Keratinocyte (primary cell): ENCODE measurements around the gene SLC2A5. TPM values are rescaled to one million over a fixed set of nuclear protein-coding genes. Genes with fewer than 3 reads are reported as not detected.

ENCODE experiments used
- DNase-seq: peaks from one replicate; pipeline ENCODE4 v3.0.0-alpha.2; 2011; ENCODE audit warnings: low read depth, missing footprints, low spot score
- FAIRE-seq: peaks from 2 replicates; lab custom pipeline; 2011; peaks lifted over from hg19 to GRCh38; lab: Jason Lieb, UNC
- H2AFZ ChIP-seq: 2 replicates; pipeline ENCODE4 v1.6.0; 2012; ENCODE audit warnings: low read length, control low read depth, inconsistent platforms; ENCODE audit not compliant: control insufficient read depth
- H3K27ac ChIP-seq: 2 replicates; pipeline ENCODE4 v1.5.1; 2011; ENCODE audit warnings: low read length; ENCODE audit not compliant: control insufficient read depth, insufficient read depth
- H3K27me3 ChIP-seq: 3 replicates; pipeline ENCODE4 v1.6.0; 2011; ENCODE audit warnings: low read length; ENCODE audit not compliant: control insufficient read depth, insufficient read depth; ENCODE audit errors: extremely low read depth
- H3K36me3 ChIP-seq, 2 experiments: 2 replicates in 1 of 2; 3 replicates in 1 of 2; pipeline ENCODE4 v1.5.1; 2011; ENCODE audit warnings: low read length in 2 of 2, mild to moderate bottlenecking in 1 of 2; ENCODE audit not compliant: control insufficient read depth in 2 of 2, insufficient read depth in 2 of 2; ENCODE audit errors: extremely low read depth in 1 of 2
- H3K4me1 ChIP-seq: 3 replicates; pipeline ENCODE4 v1.5.1; 2011; ENCODE audit warnings: low read length; ENCODE audit not compliant: control insufficient read depth, insufficient read depth; ENCODE audit errors: extremely low read depth
- H3K4me2 ChIP-seq: 3 replicates; pipeline ENCODE4 v1.6.0; 2011; ENCODE audit warnings: low read depth, low read length; ENCODE audit not compliant: control insufficient read depth, insufficient read depth; ENCODE audit errors: extremely low read depth
- H3K4me3 ChIP-seq, 3 experiments: fragments of 200-600 bp in 1 of 3; sonication (generic) in 1 of 3; 2 replicates in 2 of 3; 3 replicates in 1 of 3; pipeline ENCODE4 v1.5.1; 2011 to 2016; ENCODE audit warnings: low read length in 3 of 3, mild to moderate bottlenecking in 3 of 3, control low read depth in 2 of 3, inconsistent platforms in 1 of 3, low read depth in 1 of 3, mixed read lengths in 1 of 3, mixed run types in 1 of 3, moderate library complexity in 1 of 3; ENCODE audit not compliant: control insufficient read depth in 2 of 3, insufficient read depth in 2 of 3; ENCODE audit errors: extremely low read depth in 1 of 3
- H3K79me2 ChIP-seq: 2 replicates; pipeline ENCODE4 v1.6.0; 2012; ENCODE audit warnings: low read length; ENCODE audit not compliant: control insufficient read depth, insufficient read depth
- H3K9ac ChIP-seq: 3 replicates; pipeline ENCODE4 v1.6.0; 2011; ENCODE audit warnings: low read length; ENCODE audit not compliant: control insufficient read depth, insufficient read depth; ENCODE audit errors: extremely low read depth
- H3K9me1 ChIP-seq: 3 replicates; pipeline ENCODE4 v1.6.0; 2011; ENCODE audit warnings: low read length; ENCODE audit not compliant: control insufficient read depth, insufficient read depth; ENCODE audit errors: extremely low read depth
- H3K9me3 ChIP-seq: 2 replicates; pipeline ENCODE4 v1.5.1; 2012; ENCODE audit warnings: low read depth, low read length; ENCODE audit not compliant: control insufficient read depth
- H4K20me1 ChIP-seq: 3 replicates; pipeline ENCODE4 v1.6.0; 2011; ENCODE audit warnings: low read length; ENCODE audit not compliant: control insufficient read depth, insufficient read depth; ENCODE audit errors: extremely low read depth
- CTCF ChIP-seq, 3 experiments: IDR thresholded peaks in 1 of 3; conservative IDR thresholded peaks in 1 of 3; optimal IDR thresholded peaks in 1 of 3; 2 replicates in 2 of 3; 3 replicates in 1 of 3; pipeline versions ENCODE3 to v1.5.1; 2011; ENCODE audit warnings: low read length in 3 of 3, mild to moderate bottlenecking in 3 of 3, moderate library complexity in 2 of 3, control low read depth in 1 of 3, inconsistent platforms in 1 of 3; ENCODE audit not compliant: insufficient read depth in 2 of 3; ENCODE audit errors: extremely low read depth in 1 of 3
- EZH2 ChIP-seq: IDR thresholded peaks from one replicate; pipeline ENCODE4 v1.6.1; 2012; ENCODE audit warnings: inconsistent platforms, mild to moderate bottlenecking, low read length, moderate library complexity
- dilution Hi-C: fragments of 300-500 bp; cut with MboI; formaldehyde crosslinking; loops from one replicate; pipeline ENCODE4 v1.7.0; 2020; ENCODE audit warnings: low sequenced_read_pairs; ENCODE audit not compliant: extremely low pct_ligation_motif_present
- polyA plus RNA-seq, 5 experiments: library from polyadenylated mRNA; depleted of rRNA in 3 of 5; stranded (reverse) in 3 of 5; stranded (forward) in 1 of 5; unstranded in 1 of 5; fragments of >200 nt; gene quantifications; 1 replicate in 1 of 5; 2 replicates in 3 of 5; 3 replicates in 1 of 5; pipeline versions ENCODE4 v1.2.1 to v1.2.3, GENCODE V29; 2011 to 2012; ENCODE audit warnings: missing spikeins in 2 of 5, low read depth in 1 of 5, low replicate concordance in 1 of 5

SLC2A5 gene
- polyA plus RNA-seq, 1 donor (not counting 4 experiments of a cell fraction or from before 2014, with no cell fraction given), result 0.77 TPM

GRCh38 chr1:9028921-9029705, 40.3 kb downstream of the SLC2A5 start:
- no peaks in the 10 kb centered on the region for H3K4me1 ChIP-seq
- dilution Hi-C loops, result no loop called here
- H3K36me3 ChIP-seq, result no peaks in the 10 kb centered on the region
- no peak overlapping the region for H2AFZ ChIP-seq
- no peaks in the 10 kb centered on the region for H3K79me2 ChIP-seq
- H3K9me3 ChIP-seq, result peaks cover 3% of the 10 kb centered on the region
- no peaks in the 10 kb centered on the region for H3K9me1 ChIP-seq
- no peak overlapping the region for H3K4me3 ChIP-seq
- no peak overlapping the region for H3K9ac ChIP-seq
- no peak overlapping the region for H3K27ac ChIP-seq
- DNase-seq, result no peak
- TF ChIP-seq CTCF (optimal IDR thresholded peaks at IDR 0.05 in 1 of 3, IDR thresholded peaks at IDR 0.05 in 1 of 3, conservative IDR thresholded peaks at IDR 0.05 in 1 of 3; ENCODE audit: extremely low read depth in 1 of 3, insufficient read depth in 2 of 3, low read length in 3 of 3), result no peak
- no peak for TF ChIP-seq EZH2
- no peak for FAIRE-seq
- H4K20me1 ChIP-seq, result no peaks in the 10 kb centered on the region
- H3K27me3 ChIP-seq, result no peaks in the 10 kb centered on the region
- no peak overlapping the region for H3K4me2 ChIP-seq

- H3K27me3 ChIP-seq, result no peaks in the 10 kb centered on the region
- FAIRE-seq, result no peak
- TF ChIP-seq CTCF (optimal IDR thresholded peaks at IDR 0.05 in 1 of 3, IDR thresholded peaks at IDR 0.05 in 1 of 3, conservative IDR thresholded peaks at IDR 0.05 in 1 of 3; ENCODE audit: extremely low read depth in 1 of 3, insufficient read depth in 2 of 3, low read length in 3 of 3) (no peak), EZH2 (no peak)
- no peak overlapping the region for H3K4me3 ChIP-seq
- no peak overlapping the region for H3K27ac ChIP-seq
- H3K79me2 ChIP-seq, result no peaks in the 10 kb centered on the region
- DNase-seq, result no peak
- no peaks in the 10 kb centered on the region for H3K9me1 ChIP-seq
- no peak overlapping the region for H2AFZ ChIP-seq
- H3K4me2 ChIP-seq, result no peak overlapping the region
- peaks cover 3% of the 10 kb centered on the region for H3K9me3 ChIP-seq
- no peak overlapping the region for H3K9ac ChIP-seq
- no peaks in the 10 kb centered on the region for H3K36me3 ChIP-seq
- no peaks in the 10 kb centered on the region for H4K20me1 ChIP-seq
- H3K4me1 ChIP-seq, result no peaks in the 10 kb centered on the region
- dilution Hi-C loops, result no loop called here
Observed at GRCh38 chr1:9027307-9027706, 42.1 kb downstream of the SLC2A5 start.
